IMR-90 (cell line): ENCODE data around the gene HOXD13. TPM values are rescaled to one million over a fixed set of nuclear protein-coding genes. Genes with fewer than 3 reads are reported as not detected.

ENCODE experiments used
- ATAC-seq: fragments of 200-7000 bp; cut with Tn5 transposase; 2 replicates; pipeline ENCODE4 v1.9.1; 2020; ENCODE audit warnings: low read depth, mild to moderate bottlenecking, moderate library complexity
- BruUV-seq: library from RNA; stranded (reverse); fragments of 400-500 nt; replicated peaks from 2 replicates; lab custom pipeline; 2021; lab: Mats Ljungman, UMichigan
- CTCF ChIA-PET: fragments of 300-600 bp; formaldehyde crosslinking; extraction: SDS; loops from one replicate; lab custom pipeline; 2021; ENCODE audit warnings: antibody characterized with exemption; lab: Yijun Ruan, JAX
- POLR2A ChIA-PET: fragments of 300-600 bp; sonication (Branson Sonifier 250); formaldehyde crosslinking; loops from one replicate; lab custom pipeline; 2022; ENCODE audit warnings: antibody characterized with exemption; ENCODE audit not compliant: unreplicated experiment; lab: Charles Lee
- DNase-seq: peaks from one replicate; pipeline ENCODE4 v3.0.0; 2013
- H2AFZ ChIP-seq: replicated peaks from 2 replicates; pipeline ENCODE3; 2013; ENCODE audit warnings: low read length, mild to moderate bottlenecking; ENCODE audit not compliant: poor library complexity
- H2AK5ac ChIP-seq: 2 replicates; pipeline ENCODE4 v1.6.1; 2013; ENCODE audit warnings: low read depth, low read length, inconsistent platforms
- H2AK9ac ChIP-seq: replicated peaks from 2 replicates; pipeline ENCODE3; 2013; ENCODE audit warnings: mild to moderate bottlenecking, low read depth, low read length, moderate library complexity; ENCODE audit not compliant: poor library complexity
- H2BK120ac ChIP-seq: 2 replicates; pipeline ENCODE4 v1.6.1; 2013; ENCODE audit warnings: low read depth, low read length, inconsistent platforms
- H2BK15ac ChIP-seq: 3 replicates; pipeline ENCODE4 v1.6.1; 2013; ENCODE audit warnings: low read depth, low read length, inconsistent platforms
- H2BK20ac ChIP-seq: 2 replicates; pipeline ENCODE4 v1.6.1; 2013; ENCODE audit warnings: low read depth, mild to moderate bottlenecking, inconsistent platforms, low read length, moderate library complexity
- H2BK5ac ChIP-seq: 2 replicates; pipeline ENCODE4 v1.6.1; 2013; ENCODE audit warnings: mild to moderate bottlenecking, low read depth, low read length, inconsistent platforms; ENCODE audit not compliant: poor library complexity, severe bottlenecking
- H3K14ac ChIP-seq: replicated peaks from 2 replicates; pipeline ENCODE4 v1.6.1; 2013; ENCODE audit warnings: low read depth, low read length, inconsistent platforms
- H3K18ac ChIP-seq: 2 replicates; pipeline ENCODE4 v1.6.1; 2013; ENCODE audit warnings: low read depth, low read length, control low read depth
- H3K23ac ChIP-seq: 2 replicates; pipeline ENCODE4 v1.6.1; 2013; ENCODE audit warnings: low read depth, low read length, inconsistent platforms
- H3K27ac ChIP-seq: 2 replicates; pipeline ENCODE4 v1.5.1; 2013; ENCODE audit warnings: mild to moderate bottlenecking, control low read depth, low read length; ENCODE audit not compliant: insufficient read depth
- H3K27me3 ChIP-seq: 2 replicates; pipeline ENCODE4 v1.6.1; 2013; ENCODE audit warnings: low read length; ENCODE audit not compliant: control insufficient read depth, insufficient read depth
- H3K36me3 ChIP-seq: 2 replicates; pipeline ENCODE4 v1.6.1; 2013; ENCODE audit warnings: low read length, mixed read lengths; ENCODE audit not compliant: control insufficient read depth, insufficient read depth
- H3K4ac ChIP-seq: 2 replicates; pipeline ENCODE4 v1.6.1; 2013; ENCODE audit warnings: low read depth, low read length, inconsistent platforms
- H3K4me1 ChIP-seq: 2 replicates; pipeline ENCODE4 v1.6.1; 2013; ENCODE audit warnings: low read length, mixed read lengths; ENCODE audit not compliant: control insufficient read depth, insufficient read depth
- H3K4me2 ChIP-seq: 2 replicates; pipeline ENCODE4 v1.6.1; 2013; ENCODE audit warnings: low read depth, mild to moderate bottlenecking, control low read depth, low read length, moderate library complexity
- H3K4me3 ChIP-seq: 2 replicates; pipeline ENCODE4 v1.5.1; 2013; ENCODE audit warnings: low read depth, mild to moderate bottlenecking, control low read depth, low read length, moderate library complexity; ENCODE audit not compliant: insufficient read depth
- H3K56ac ChIP-seq: 2 replicates; pipeline ENCODE4 v1.6.1; 2013; ENCODE audit warnings: low read length, inconsistent platforms; ENCODE audit not compliant: insufficient read depth; ENCODE audit errors: extremely low read depth
- H3K79me1 ChIP-seq, 2 experiments: 2 replicates each; pipeline ENCODE4 v1.6.1; 2013; ENCODE audit warnings: low read length in 2 of 2, inconsistent platforms in 1 of 2, low read depth in 1 of 2
- H3K9ac ChIP-seq: 2 replicates; pipeline ENCODE4 v1.6.1; 2013; ENCODE audit warnings: low read depth, low read length, control low read depth
- H3K9me1 ChIP-seq: 2 replicates; pipeline ENCODE4 v1.6.1; 2013; ENCODE audit warnings: low read length, inconsistent platforms; ENCODE audit not compliant: insufficient read depth
- H3K9me3 ChIP-seq: 2 replicates; pipeline ENCODE4 v1.6.1; 2013; ENCODE audit warnings: low read length; ENCODE audit not compliant: control insufficient read depth, insufficient read depth
- H4K20me1 ChIP-seq: 2 replicates; pipeline ENCODE4 v1.6.1; 2013; ENCODE audit warnings: low read length, inconsistent platforms; ENCODE audit not compliant: insufficient read depth
- H4K5ac ChIP-seq: 2 replicates; pipeline ENCODE4 v1.6.1; 2013; ENCODE audit warnings: mild to moderate bottlenecking, low read depth, low read length, control low read depth
- H4K8ac ChIP-seq, 2 experiments: 2 replicates each; pipeline ENCODE4 v1.6.1; 2013; ENCODE audit warnings: low read depth in 2 of 2, low read length in 2 of 2, control low read depth in 1 of 2, inconsistent platforms in 1 of 2
- H4K91ac ChIP-seq: 2 replicates; pipeline ENCODE4 v1.6.1; 2013; ENCODE audit warnings: low read depth, low read length, inconsistent platforms; ENCODE audit not compliant: insufficient read depth
- WGBS, 2 experiments: methylation state at CpG; one replicate each; pipeline versions ENCODE4 v1.1.5 to v1.1.7; 2013; ENCODE audit warnings: missing lambda C conversion rate in 2 of 2; ENCODE audit not compliant: insufficient read length in 1 of 2; ENCODE audit errors: extremely low coverage in 2 of 2; 5-methylcytosine and 5-hydroxymethylcytosine counted together
- dilution Hi-C: fragments of 300-500 bp; cut with HindIII; formaldehyde crosslinking; loops from one replicate; pipeline ENCODE4 v1.14.3; 2018; ENCODE audit warnings: low sequenced_read_pairs; ENCODE audit not compliant: unreplicated experiment
- in situ Hi-C: fragments of 300-500 bp; cut with MboI; formaldehyde crosslinking; loops from 3 replicates; pipeline ENCODE4 v1.14.3; 2019; ENCODE audit warnings: low sequenced_read_pairs, inconsistent platforms, mixed read lengths
- intact Hi-C: fragments of 100-400 bp; cut with micrococcal nuclease; formaldehyde crosslinking; loops from 2 replicates; pipeline ENCODE4 v1.10.0; 2022
- polyA plus RNA-seq, 3 experiments: library from polyadenylated mRNA; depleted of rRNA; stranded (reverse); fragments of >200 nt; gene quantifications; 2 replicates each; pipeline ENCODE4 v1.2.3, GENCODE V29; 2012; ENCODE audit warnings: low replicate concordance in 1 of 3
- total RNA-seq: library from RNA; depleted of rRNA; stranded (reverse); fragments of >200 nt; gene quantifications from 2 replicates; pipeline ENCODE4 v1.2.3, GENCODE V29; 2012
- TF ChIP-seq, protein P1 (sequence below): conservative IDR thresholded peaks from 2 replicates; pipeline ENCODE4 v1.5.1; 2012; ENCODE audit warnings: mild to moderate bottlenecking, low read depth, low read length, improper control_type of control experiment

HOXD13 gene
- total and polyA plus RNA-seq, 2 of the 4 experiments (the other 2 are of a cell fraction), result not detected

DNA sequence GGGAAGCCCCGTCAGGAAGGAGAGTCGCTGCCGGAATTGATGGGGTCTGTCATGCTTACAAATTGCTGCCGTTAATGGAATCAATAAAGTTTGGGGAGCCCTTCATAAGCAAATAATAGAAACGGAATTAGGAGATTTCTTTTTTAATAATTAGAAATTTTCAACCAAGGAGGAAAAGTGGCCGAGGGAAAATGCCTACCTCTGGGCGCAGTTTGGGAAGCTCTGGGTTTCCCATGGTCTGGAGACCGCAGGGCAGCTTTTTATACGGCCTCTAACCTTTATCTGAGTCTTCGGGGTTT is 10.0 kb upstream of the HOXD13 start:
- Histone ChIP-seq H3K9me1 (no peaks in the 10 kb centered on the region), H2BK15ac (no peak overlapping the region), H3K79me1 (no peaks in the 10 kb centered on the region), H2AFZ (no peak overlapping the region), H3K27ac (no peak overlapping the region), H4K91ac (no peak overlapping the region), H3K4me1 (peaks cover 1% of the 10 kb centered on the region), H3K4me2 (no peak overlapping the region), H3K9ac (no peak overlapping the region), H3K27me3 (peaks cover 84% of the 10 kb centered on the region), H3K14ac (no peak overlapping the region), H3K18ac (no peak overlapping the region), H2AK9ac (no peak overlapping the region), H3K4ac (no peak overlapping the region), H3K23ac (no peak overlapping the region), H4K5ac (no peak overlapping the region), H3K4me3 (no peak overlapping the region), H2BK5ac (no peak overlapping the region), H2BK20ac (no peak overlapping the region), H2AK5ac (no peak overlapping the region), H2BK120ac (no peak overlapping the region), H3K9me3 (peaks cover 29% of the 10 kb centered on the region), H3K36me3 (no peaks in the 10 kb centered on the region), H4K20me1 (peaks cover 3% of the 10 kb centered on the region; the same call in 1 of the 2 replicates), H3K56ac (no peak overlapping the region), H4K8ac (no peak overlapping the region)
- TF ChIP-seq, protein P1, sequence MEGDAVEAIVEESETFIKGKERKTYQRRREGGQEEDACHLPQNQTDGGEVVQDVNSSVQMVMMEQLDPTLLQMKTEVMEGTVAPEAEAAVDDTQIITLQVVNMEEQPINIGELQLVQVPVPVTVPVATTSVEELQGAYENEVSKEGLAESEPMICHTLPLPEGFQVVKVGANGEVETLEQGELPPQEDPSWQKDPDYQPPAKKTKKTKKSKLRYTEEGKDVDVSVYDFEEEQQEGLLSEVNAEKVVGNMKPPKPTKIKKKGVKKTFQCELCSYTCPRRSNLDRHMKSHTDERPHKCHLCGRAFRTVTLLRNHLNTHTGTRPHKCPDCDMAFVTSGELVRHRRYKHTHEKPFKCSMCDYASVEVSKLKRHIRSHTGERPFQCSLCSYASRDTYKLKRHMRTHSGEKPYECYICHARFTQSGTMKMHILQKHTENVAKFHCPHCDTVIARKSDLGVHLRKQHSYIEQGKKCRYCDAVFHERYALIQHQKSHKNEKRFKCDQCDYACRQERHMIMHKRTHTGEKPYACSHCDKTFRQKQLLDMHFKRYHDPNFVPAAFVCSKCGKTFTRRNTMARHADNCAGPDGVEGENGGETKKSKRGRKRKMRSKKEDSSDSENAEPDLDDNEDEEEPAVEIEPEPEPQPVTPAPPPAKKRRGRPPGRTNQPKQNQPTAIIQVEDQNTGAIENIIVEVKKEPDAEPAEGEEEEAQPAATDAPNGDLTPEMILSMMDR, result no peak
- dilution Hi-C loops (no loop called here), in situ Hi-C loops (loop anchor here (25.0 kb wide), 2 partner anchors 1045 to 1345 kb away; no protein-coding TSS in a partner anchor), intact Hi-C loops (no loop called here)
- POLR2A ChIA-PET, result no interaction called here
- no CpG with 5 or more reads among the region's 10 CpGs for WGBS, 2 experiments
- no peak for ATAC-seq
- CTCF ChIA-PET, result no interaction called here
- no peak for DNase-seq
- BruUV-seq, result no TSS peak
